GM21423 (cell line): ENCODE data around the gene CREB3L1.
"Not testable (repeated sequence)": the region's sequence is repeated elsewhere in the genome, so short reads cannot be mapped to it uniquely, and the experiment has no call there.

ENCODE experiments used
- ATAC-seq: cut with Tn5 transposase; IDR thresholded peaks from one replicate; pipeline ENCODE4 v1.9.1; 2021; ENCODE audit warnings: mild to moderate bottlenecking, moderate library complexity; ENCODE audit not compliant: unreplicated experiment

The CREB3L1 gene

DNA sequence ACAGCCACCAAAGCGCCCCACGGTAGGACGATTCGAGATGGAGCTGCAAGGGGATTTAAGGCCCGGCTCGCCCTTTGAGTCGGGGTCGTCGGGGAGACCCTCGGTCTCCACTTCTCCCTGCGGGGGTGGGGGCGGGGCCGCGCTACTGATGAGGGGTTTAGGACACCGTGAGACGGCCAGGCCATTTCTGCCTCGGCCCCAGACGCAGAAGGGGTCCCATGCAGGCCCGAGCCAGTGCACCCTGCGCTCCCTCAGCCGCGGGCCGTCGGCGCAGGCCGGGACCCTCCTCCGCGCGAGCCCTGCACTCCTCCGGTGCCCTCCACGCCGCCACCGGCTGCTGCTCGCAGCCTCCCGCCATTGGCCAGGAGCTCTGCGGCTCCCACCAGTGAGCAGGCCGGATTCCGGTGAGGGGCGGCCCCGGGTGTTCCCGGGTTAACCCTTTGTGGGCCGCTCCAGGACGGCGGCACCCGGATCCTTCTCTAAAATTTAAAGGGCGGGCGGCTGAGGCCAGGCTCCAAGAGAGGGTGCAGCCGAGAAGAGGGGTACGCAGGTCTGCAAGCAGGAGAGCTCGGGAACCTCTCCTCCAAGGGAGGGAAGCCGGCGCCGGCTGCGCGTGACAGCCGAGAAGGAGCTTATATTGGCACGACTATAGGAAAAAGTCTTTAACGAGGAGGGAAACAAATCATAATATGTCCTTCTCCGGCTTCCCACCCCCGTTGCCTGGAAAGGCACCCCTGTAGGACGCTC lies 18.0 kb downstream of the CREB3L1 start:
- peak; percentile 59 for ATAC-seq

DNA sequence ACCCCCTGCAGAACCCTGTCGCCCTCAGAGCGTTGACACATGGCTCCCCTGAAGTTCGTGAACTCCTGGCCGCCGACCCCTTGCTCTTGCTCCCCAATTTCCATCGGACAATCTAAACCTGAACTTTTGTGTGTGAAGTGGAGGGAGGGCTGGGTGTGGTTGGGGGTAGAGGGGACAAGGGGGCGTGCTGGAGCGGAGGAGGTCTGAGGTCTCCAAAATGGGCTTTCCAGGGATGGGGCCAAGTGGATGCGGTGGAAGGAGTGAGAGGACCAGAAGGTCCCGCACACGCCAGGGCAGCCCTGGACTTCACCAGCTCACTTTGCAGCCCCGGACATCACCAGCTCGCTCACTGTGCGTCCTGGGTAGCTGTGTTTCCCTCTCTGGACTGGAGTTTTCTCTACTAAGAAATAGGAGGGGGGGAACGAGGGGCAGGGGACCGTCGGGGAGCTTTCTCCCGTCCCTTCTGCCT lies 18.6 kb downstream of the CREB3L1 start:
- no peak for ATAC-seq

GRCh38 chr11:46296528-46297448 lies 19.3 kb downstream of the CREB3L1 start:
- ATAC-seq = no peak

DNA sequence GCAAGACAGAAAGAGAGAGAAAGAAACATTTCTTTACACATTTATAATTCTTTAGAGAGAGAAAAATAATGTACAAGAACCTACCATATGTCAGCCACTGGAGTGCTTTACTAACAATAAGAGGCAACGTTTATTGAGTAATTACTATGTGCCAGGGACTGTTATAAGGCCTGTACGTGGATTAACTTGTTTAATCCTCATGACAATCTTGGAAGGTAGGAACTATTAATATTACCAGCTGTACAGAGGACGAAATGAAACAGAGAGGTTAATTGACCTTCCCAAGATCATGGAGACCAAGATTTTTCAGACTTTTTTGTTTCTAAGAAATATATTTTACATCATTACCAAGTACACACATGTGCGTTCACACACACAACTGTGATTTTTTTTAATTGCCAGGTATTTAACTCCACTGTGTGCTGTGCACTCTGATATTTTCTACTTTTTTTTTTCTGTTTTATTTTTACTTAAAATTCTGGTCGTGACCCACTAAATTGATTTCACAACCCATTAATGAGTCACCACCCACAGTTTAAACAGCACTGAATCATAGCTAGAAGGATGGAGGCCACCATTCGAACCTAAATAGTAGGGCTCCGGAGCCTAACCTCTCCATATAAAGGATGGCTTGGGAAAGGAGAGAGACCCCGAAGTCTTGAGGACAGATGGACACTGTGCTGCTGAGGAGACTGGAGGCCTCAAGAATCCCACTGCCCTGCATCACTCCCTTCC lies 21.4 kb downstream of the CREB3L1 start:
- ATAC-seq = no peak

GRCh38 chr11:46299451-46299961 lies 22.0 kb downstream of the CREB3L1 start:
- no peak for ATAC-seq

- ATAC-seq = no peak
Observed at GRCh38 chr11:46300270-46300669, 22.8 kb downstream of the CREB3L1 start.

DNA sequence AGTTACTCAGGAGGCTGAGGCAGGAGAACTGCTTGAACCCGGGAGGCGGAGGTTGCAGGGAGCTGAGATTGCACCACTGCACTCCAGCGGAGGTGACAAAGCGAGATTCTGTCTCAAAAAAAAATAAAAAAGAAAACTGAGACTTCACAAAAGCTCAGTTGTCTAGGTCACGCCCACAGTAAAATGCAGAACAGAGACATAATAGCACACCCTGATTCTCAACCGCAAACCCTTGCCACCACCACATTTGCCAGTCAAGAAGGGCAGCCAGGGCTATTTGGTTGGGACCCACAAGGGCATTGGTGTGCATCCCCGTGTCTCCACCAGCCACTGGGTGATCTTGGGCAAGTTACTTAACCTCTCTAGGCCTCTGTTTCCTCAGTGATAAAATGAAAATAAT lies 25.4 kb downstream of the CREB3L1 start:
- ATAC-seq = peak; percentile 72

- not testable (repeated sequence) for ATAC-seq
Observed at GRCh38 chr11:46304036-46304435, 26.6 kb downstream of the CREB3L1 start.

DNA sequence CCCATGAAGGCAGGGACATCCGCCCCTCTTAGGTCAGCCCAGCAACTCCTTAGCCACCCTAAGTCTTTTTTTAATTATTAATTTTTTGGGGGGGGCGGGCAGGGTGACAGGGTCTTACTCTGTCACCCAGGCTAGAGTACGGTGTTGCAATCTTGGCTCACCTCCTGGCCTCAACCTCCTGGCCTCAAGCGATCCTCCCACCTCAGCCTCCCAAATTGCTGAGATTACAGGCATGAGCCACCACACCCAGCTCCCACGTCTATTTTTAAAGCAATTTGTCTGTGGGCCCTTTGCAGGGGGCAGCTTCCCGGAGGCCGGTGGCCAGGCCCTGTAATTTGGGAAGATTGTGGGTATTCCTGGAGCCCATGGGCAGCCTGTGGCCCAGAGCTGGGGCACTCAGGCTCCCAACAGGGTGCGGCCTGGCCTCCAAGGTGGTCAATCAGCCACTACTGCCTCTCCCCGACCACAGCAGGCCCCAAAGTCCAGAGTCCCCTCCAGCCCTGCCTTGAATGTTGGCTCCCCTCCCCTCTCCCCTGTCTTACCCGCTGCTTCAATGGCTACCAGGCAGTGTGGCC lies 27.2 kb downstream of the CREB3L1 start:
- ATAC-seq = no peak

- ATAC-seq = no peak
Observed at GRCh38 chr11:46305295-46305694, 27.8 kb downstream of the CREB3L1 start.

DNA sequence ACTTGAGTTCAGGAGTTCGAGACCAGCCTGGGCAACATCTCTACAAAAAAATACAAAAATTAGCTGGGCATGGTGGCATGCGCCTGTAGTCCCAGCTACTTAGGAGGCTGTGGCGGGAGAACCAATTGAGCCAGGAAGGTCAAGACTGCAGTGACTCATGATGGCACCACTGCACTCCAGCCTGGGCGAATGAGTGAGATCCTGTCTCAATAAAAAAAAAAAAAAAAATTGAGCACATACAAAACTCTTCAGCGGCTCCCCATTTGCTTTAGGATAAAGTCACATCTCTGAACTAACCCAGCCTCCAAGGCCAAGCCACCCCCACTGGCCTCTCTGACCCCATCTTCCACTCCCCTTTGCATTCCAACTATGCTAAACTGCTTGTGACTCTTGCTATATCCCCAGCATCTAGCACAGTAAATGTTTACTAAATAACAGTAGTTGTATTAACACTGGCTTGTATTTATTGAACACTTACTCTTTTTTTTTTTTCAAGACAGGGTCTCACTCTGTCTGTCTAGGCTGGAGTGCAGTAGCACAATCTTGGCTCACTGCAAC lies 28.9 kb downstream of the CREB3L1 start:
- no peak for ATAC-seq

GRCh38 chr11:46307369-46307768 lies 29.9 kb downstream of the CREB3L1 start:
- no peak for ATAC-seq

- no peak for ATAC-seq
Observed at GRCh38 chr11:46307785-46308341, 30.4 kb downstream of the CREB3L1 start.

- peak; percentile 58 for ATAC-seq
Observed at GRCh38 chr11:46308631-46309419, 31.4 kb downstream of the CREB3L1 start.

DNA sequence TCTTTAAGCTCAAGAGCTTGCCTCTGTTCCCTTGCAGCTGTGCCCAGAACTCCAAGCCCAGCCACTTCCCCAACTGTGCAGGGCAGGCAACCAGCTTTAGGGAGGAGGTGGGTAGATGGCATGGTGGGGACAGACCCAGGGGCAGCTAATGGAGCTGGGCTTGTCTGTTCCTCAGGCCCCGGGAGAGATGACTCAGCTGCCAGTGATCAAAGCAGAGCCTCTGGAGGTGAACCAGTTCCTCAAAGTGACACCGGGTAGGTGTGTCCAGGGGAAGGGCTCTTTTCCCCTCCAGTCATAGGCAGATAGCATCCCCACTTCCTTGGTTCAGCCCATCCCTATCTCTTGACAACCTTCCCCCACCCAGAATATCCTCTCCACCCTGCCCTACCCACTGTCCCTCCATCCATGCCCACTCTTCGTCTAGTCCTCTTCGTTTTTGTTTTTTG lies 32.4 kb downstream of the CREB3L1 start:
- ATAC-seq = no peak

- no peak for ATAC-seq
Observed at GRCh38 chr11:46315033-46315738, 37.7 kb downstream of the CREB3L1 start.

GRCh38 chr11:46315783-46316563 lies 38.5 kb downstream of the CREB3L1 start:
- ATAC-seq = no peak

GRCh38 chr11:46319074-46319453 lies 41.6 kb downstream of the CREB3L1 start:
- ATAC-seq = no peak
